NK-92 treated with Interleukin-12 subunit alpha and Interleukin-12 subunit beta, amount 100 ng/mL, for 24 hours (cell line): Measurements from ENCODE around the gene CYB5R4.
"Not testable (repeated sequence)": the region's sequence is repeated elsewhere in the genome, so short reads cannot be mapped to it uniquely, and the experiment has no call there.

Source experiments
- DNase-seq: peaks from one replicate; lab custom pipeline; 2025; lab: John Stamatoyannopoulos, UW

The CYB5R4 gene

GRCh38 chr6:83862776-83863471 is 3.4 kb downstream of the CYB5R4 start:
- no peak for DNase-seq

- DNase-seq, result no peak
Measured at GRCh38 chr6:83867043-83867442, 7.6 kb downstream of the CYB5R4 start.

GRCh38 chr6:83867527-83868161 is 8.2 kb downstream of the CYB5R4 start:
- no peak for DNase-seq

GRCh38 chr6:83868639-83869038 is 9.2 kb downstream of the CYB5R4 start:
- no peak for DNase-seq

- no peak for DNase-seq
Measured at GRCh38 chr6:83870649-83871048, 11.2 kb downstream of the CYB5R4 start.

GRCh38 chr6:83872386-83873118 is 13.1 kb downstream of the CYB5R4 start:
- DNase-seq, result no peak

- DNase-seq, result no peak
Measured at GRCh38 chr6:83873869-83874268, 14.4 kb downstream of the CYB5R4 start.

GRCh38 chr6:83875843-83876242 is 16.4 kb downstream of the CYB5R4 start:
- no peak for DNase-seq

- DNase-seq, result no peak
Measured at GRCh38 chr6:83878902-83879644, 19.6 kb downstream of the CYB5R4 start.

- DNase-seq, result no peak
Measured at GRCh38 chr6:83879746-83880145, 20.3 kb downstream of the CYB5R4 start.

- DNase-seq, result no peak
Measured at GRCh38 chr6:83883240-83883639, 23.8 kb downstream of the CYB5R4 start.

- no peak for DNase-seq
Measured at GRCh38 chr6:83884523-83884922, 25.0 kb downstream of the CYB5R4 start.

- no peak for DNase-seq
Measured at GRCh38 chr6:83885984-83886383, 26.5 kb downstream of the CYB5R4 start.

- DNase-seq, result no peak
Measured at GRCh38 chr6:83889621-83890020, 30.1 kb downstream of the CYB5R4 start.

- no peak for DNase-seq
Measured at GRCh38 chr6:83890520-83890919, 31.0 kb downstream of the CYB5R4 start.

GRCh38 chr6:83891586-83891985 is 32.1 kb downstream of the CYB5R4 start:
- DNase-seq, result no peak

GRCh38 chr6:83893024-83893423 is 33.5 kb downstream of the CYB5R4 start:
- no peak for DNase-seq

- DNase-seq, result not testable (repeated sequence)
Measured at GRCh38 chr6:83897094-83897493, 37.6 kb downstream of the CYB5R4 start.

GRCh38 chr6:83901624-83902023 is 42.1 kb downstream of the CYB5R4 start:
- no peak for DNase-seq

- no peak for DNase-seq
Measured at GRCh38 chr6:83904395-83904794, 44.9 kb downstream of the CYB5R4 start.

GRCh38 chr6:83905648-83906047 is 46.2 kb downstream of the CYB5R4 start:
- no peak for DNase-seq

GRCh38 chr6:83907623-83908390 is 48.3 kb downstream of the CYB5R4 start:
- DNase-seq, result not testable (repeated sequence)
